Smooth muscle cell of bladder (primary cell): Measurements from ENCODE around the gene POTEB. TPM values are rescaled to one million over a fixed set of nuclear protein-coding genes. Genes with fewer than 3 reads are reported as not detected.

Source experiments
- total RNA-seq: library from RNA; depleted of rRNA; stranded (reverse); fragments of >200 nt; gene quantifications from 2 replicates; pipeline ENCODE4 v1.2.3, GENCODE V29; 2014

The POTEB gene
- total RNA-seq = not detected in 2 replicates

GRCh38 chr15:21877635-21878034 lies at the start of gene POTEB:
TSS of gene POTEB (minus strand) at chr15:21877735. CDS start at chr15:21877246, 489 bp downstream.

Other genes with a start within 250 kb of the POTEB start
- not detected in 2 replicates for gene OR4M2, start 202.8 kb upstream of the POTEB start, total RNA-seq